ENCODE measurements around the gene HOXB9.

The HOXB9 gene

DNA sequence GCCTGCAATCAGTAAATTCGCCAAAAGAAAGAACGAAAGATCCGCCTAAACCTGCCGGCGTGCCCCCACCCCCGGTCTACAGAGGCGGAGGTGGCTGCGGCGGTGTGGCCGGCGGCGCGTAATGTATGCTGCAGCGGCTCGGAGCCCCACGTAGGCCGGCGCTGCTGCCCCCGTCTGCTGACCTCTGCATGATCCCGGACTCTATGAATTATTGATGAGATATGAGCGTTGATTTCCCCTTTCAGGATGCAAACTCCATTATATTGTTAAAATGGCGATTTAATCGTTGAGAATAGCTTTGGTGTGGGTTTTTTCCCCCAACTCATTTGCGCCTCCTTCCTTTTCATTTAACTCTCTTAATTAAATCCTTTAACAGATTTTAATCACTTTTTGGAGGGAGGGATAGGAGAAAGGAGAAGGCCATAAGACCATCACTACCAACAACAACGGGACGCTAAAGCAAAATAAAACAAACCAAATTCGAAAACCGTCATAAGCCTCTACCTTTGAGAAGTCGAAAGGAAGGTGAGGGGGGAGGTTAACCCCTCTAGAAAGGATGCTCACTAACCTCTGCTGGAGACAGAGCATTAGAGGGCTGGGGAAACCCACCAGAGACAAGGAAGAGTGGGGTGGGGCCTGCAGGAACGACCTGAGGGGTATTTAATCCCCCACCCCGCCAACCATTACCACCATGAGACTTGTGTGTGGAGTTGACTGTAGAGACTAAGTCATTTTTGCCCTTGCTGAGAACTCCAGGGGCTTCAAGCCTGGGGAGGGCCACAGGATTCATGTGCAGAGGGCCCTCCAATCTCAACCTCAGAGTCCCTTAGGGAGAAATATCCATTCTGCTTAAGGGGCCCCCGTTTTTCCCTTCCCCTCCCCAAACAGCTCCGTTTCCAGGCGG lies 39.6 kb downstream of the HOXB9 start:
- Histone ChIP-seq H4K20me1 (ENCODE audit: control insufficient read depth, insufficient read depth, low read depth, low read length) (peaks cover 7% of the 10 kb centered on the region; the same call in 1 of the 2 replicates), H3K36me3 (ENCODE audit: control insufficient read depth, low read length) (no peaks in the 10 kb centered on the region), H3K9me2 (replicated peaks; ENCODE audit: control insufficient read depth, low read length) (no peaks in the 10 kb centered on the region), H3F3A (ENCODE audit: control insufficient read depth, insufficient read depth) (no peaks in the 10 kb centered on the region), H3K4me3 (ENCODE audit: low read length) (peak overlapping the region; percentile 57), H3K4me2 (ENCODE audit: low read length) (peak overlapping the region; percentile 60), H3K9me3 (ENCODE audit: control insufficient read depth, insufficient read depth, low read length) (no peaks in the 10 kb centered on the region), H3K4me1 (ENCODE audit: control insufficient read depth, low read length) (peaks cover 15% of the 10 kb centered on the region), H3K27me3 (ENCODE audit: control insufficient read depth, low read length) (peaks cover 94% of the 10 kb centered on the region), H3K79me2 (ENCODE audit: control insufficient read depth, low read length) (no peaks in the 10 kb centered on the region), H3K27ac (ENCODE audit: low read depth, low read length) (no peak overlapping the region)
- TF ChIP-seq, protein P1, sequence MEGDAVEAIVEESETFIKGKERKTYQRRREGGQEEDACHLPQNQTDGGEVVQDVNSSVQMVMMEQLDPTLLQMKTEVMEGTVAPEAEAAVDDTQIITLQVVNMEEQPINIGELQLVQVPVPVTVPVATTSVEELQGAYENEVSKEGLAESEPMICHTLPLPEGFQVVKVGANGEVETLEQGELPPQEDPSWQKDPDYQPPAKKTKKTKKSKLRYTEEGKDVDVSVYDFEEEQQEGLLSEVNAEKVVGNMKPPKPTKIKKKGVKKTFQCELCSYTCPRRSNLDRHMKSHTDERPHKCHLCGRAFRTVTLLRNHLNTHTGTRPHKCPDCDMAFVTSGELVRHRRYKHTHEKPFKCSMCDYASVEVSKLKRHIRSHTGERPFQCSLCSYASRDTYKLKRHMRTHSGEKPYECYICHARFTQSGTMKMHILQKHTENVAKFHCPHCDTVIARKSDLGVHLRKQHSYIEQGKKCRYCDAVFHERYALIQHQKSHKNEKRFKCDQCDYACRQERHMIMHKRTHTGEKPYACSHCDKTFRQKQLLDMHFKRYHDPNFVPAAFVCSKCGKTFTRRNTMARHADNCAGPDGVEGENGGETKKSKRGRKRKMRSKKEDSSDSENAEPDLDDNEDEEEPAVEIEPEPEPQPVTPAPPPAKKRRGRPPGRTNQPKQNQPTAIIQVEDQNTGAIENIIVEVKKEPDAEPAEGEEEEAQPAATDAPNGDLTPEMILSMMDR (IDR thresholded peaks at IDR 0.05; ENCODE audit: low read depth, low read length, poor library complexity, severe bottlenecking), result no peak
- peak; percentile 94 for TF ChIP-seq EZH2phosphoT487 (IDR thresholded peaks at IDR 0.05; ENCODE audit: borderline replicate concordance, low read length)

DNA sequence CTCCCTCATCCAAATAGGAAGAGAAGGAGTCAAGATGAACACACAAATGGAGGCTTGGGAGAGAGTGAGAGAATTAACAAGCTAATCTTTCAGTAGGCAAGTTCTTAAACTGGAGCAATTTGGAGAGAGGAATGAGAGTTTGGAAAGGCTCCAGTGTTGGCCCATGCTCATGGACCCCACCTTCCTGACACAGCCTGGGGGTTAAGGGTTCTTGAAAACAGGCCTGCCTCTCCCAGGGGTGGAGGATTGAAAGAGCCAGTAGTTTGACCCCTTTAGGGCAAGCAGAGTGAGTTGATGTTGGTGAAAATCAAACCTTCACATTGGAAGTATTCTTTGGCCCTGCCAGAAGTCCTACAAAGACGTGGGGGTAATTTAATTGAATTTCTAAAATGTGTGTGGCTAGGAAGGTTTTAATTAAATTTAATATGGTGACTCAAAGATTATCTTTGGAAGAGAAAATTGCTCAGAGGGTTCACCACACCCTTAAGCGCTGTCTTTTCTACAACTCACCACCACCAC lies 41.9 kb downstream of the HOXB9 start:
- Histone ChIP-seq H3K4me1 (ENCODE audit: control insufficient read depth, low read length) (peaks cover 29% of the 10 kb centered on the region), H3K27ac (ENCODE audit: low read depth, low read length) (no peak overlapping the region), H3K4me2 (ENCODE audit: low read length) (no peak overlapping the region), H3F3A (ENCODE audit: control insufficient read depth, insufficient read depth) (peaks cover 9% of the 10 kb centered on the region; the same call in 1 of the 2 replicates), H3K79me2 (ENCODE audit: control insufficient read depth, low read length) (no peaks in the 10 kb centered on the region), H3K4me3 (ENCODE audit: low read length) (no peak overlapping the region), H4K20me1 (ENCODE audit: control insufficient read depth, insufficient read depth, low read depth, low read length) (peaks cover 7% of the 10 kb centered on the region; the same call in 1 of the 2 replicates), H3K9me3 (ENCODE audit: control insufficient read depth, insufficient read depth, low read length) (no peaks in the 10 kb centered on the region), H3K36me3 (ENCODE audit: control insufficient read depth, low read length) (no peaks in the 10 kb centered on the region), H3K27me3 (ENCODE audit: control insufficient read depth, low read length) (peaks cover 95% of the 10 kb centered on the region), H3K9me2 (replicated peaks; ENCODE audit: control insufficient read depth, low read length) (no peaks in the 10 kb centered on the region)
- no peak for TF ChIP-seq EZH2phosphoT487 (IDR thresholded peaks at IDR 0.05; ENCODE audit: borderline replicate concordance, low read length)
- TF ChIP-seq, protein P1 (IDR thresholded peaks at IDR 0.05; ENCODE audit: low read depth, low read length, poor library complexity, severe bottlenecking), result no peak

GRCh38 chr17:48583708-48584222 lies 42.4 kb downstream of the HOXB9 start:
- Histone ChIP-seq H3K4me3 (ENCODE audit: low read length) (no peak overlapping the region), H4K20me1 (ENCODE audit: control insufficient read depth, insufficient read depth, low read depth, low read length) (peaks cover 7% of the 10 kb centered on the region; the same call in 1 of the 2 replicates), H3K27me3 (ENCODE audit: control insufficient read depth, low read length) (peaks cover 94% of the 10 kb centered on the region), H3K79me2 (ENCODE audit: control insufficient read depth, low read length) (no peaks in the 10 kb centered on the region), H3K36me3 (ENCODE audit: control insufficient read depth, low read length) (no peaks in the 10 kb centered on the region), H3K9me2 (replicated peaks; ENCODE audit: control insufficient read depth, low read length) (no peaks in the 10 kb centered on the region), H3K27ac (ENCODE audit: low read depth, low read length) (no peak overlapping the region), H3F3A (ENCODE audit: control insufficient read depth, insufficient read depth) (peaks cover 9% of the 10 kb centered on the region; the same call in 1 of the 2 replicates), H3K4me2 (ENCODE audit: low read length) (no peak overlapping the region), H3K9me3 (ENCODE audit: control insufficient read depth, insufficient read depth, low read length) (no peaks in the 10 kb centered on the region), H3K4me1 (ENCODE audit: control insufficient read depth, low read length) (peaks cover 34% of the 10 kb centered on the region)
- TF ChIP-seq, protein P1 (IDR thresholded peaks at IDR 0.05; ENCODE audit: low read depth, low read length, poor library complexity, severe bottlenecking), result no peak
- TF ChIP-seq EZH2phosphoT487 (IDR thresholded peaks at IDR 0.05; ENCODE audit: borderline replicate concordance, low read length), result no peak
